HepG2 (cell line): ENCODE results near the gene RNF5. TPM values are rescaled to one million over a fixed set of nuclear protein-coding genes. Genes with fewer than 3 reads are reported as not detected.

Experiments
- ARID3A ChIP-seq: IDR thresholded peaks from 2 replicates; pipeline ENCODE4 v1.6.1; 2012; ENCODE audit warnings: low read depth, low read length, improper control_type of control experiment
- ARNTL ChIP-seq: sonication (generic); formaldehyde crosslinking; IDR thresholded peaks from 2 replicates; pipeline ENCODE4 v1.4.0; 2020; ENCODE audit warnings: mild to moderate bottlenecking, missing genetic modification reagents
- ATF1 ChIP-seq: IDR thresholded peaks from 2 replicates; pipeline ENCODE4 v1.6.1; 2016; ENCODE audit warnings: mild to moderate bottlenecking, control low read depth
- CAMTA2 ChIP-seq: sonication (generic); formaldehyde crosslinking; IDR thresholded peaks from 2 replicates; pipeline ENCODE4 v1.4.0; 2020; ENCODE audit warnings: mild to moderate bottlenecking, missing genetic modification reagents, borderline replicate concordance
- CREB1 ChIP-seq, 2 experiments: fragments of 450-650 bp in 1 of 2; IDR thresholded peaks; 2 replicates each; pipeline ENCODE4 v1.6.1; 2016 to 2017; ENCODE audit warnings: control low read depth in 1 of 2, mild to moderate bottlenecking in 1 of 2, missing compliant biosample characterization in 1 of 2, missing genetic modification characterization in 1 of 2
- DR1 ChIP-seq: sonication (generic); formaldehyde crosslinking; IDR thresholded peaks from 2 replicates; pipeline ENCODE4 v1.8.0; 2021; ENCODE audit warnings: mild to moderate bottlenecking, missing genetic modification reagents, inconsistent platforms
- ERF ChIP-seq: IDR thresholded peaks from 2 replicates; pipeline ENCODE4 v1.6.1; 2018; ENCODE audit warnings: missing biosample characterization, missing genetic modification reagents
- FOXA1 ChIP-seq, 2 experiments: fragments of 450-650 bp in 1 of 2; sonication (generic) in 1 of 2; formaldehyde crosslinking in 1 of 2; IDR thresholded peaks; 2 replicates each; pipeline versions ENCODE4 v1.4.0 to v1.6.1; 2016 to 2020; ENCODE audit warnings: missing genetic modification reagents in 1 of 2
- FOXK1 ChIP-seq: sonication (generic); formaldehyde crosslinking; IDR thresholded peaks from 2 replicates; pipeline ENCODE4 v1.4.0; 2020; ENCODE audit warnings: low read depth, missing genetic modification reagents, borderline replicate concordance
- GATAD2A ChIP-seq: IDR thresholded peaks from 2 replicates; pipeline ENCODE4 v1.6.1; 2016
- HMG20A ChIP-seq: IDR thresholded peaks from 2 replicates; pipeline ENCODE4 v1.6.1; 2016; ENCODE audit warnings: borderline replicate concordance
- MXD3 ChIP-seq: IDR thresholded peaks from 2 replicates; pipeline ENCODE4 v1.6.1; 2016; ENCODE audit warnings: mild to moderate bottlenecking, missing biosample characterization, missing genetic modification reagents
- NFIC ChIP-seq: IDR thresholded peaks from 2 replicates; pipeline ENCODE4 v1.6.1; 2012; ENCODE audit warnings: mild to moderate bottlenecking, low read length, inconsistent platforms
- NKX3-1 ChIP-seq: sonication (generic); formaldehyde crosslinking; IDR thresholded peaks from 2 replicates; pipeline ENCODE4 v1.5.0; 2020; ENCODE audit warnings: missing genetic modification reagents
- PATZ1 ChIP-seq: sonication (generic); formaldehyde crosslinking; IDR thresholded peaks from 2 replicates; pipeline ENCODE4 v1.4.0; 2020; ENCODE audit warnings: missing genetic modification reagents
- PHF5A ChIP-seq: IDR thresholded peaks from one replicate; pipeline ENCODE4 v1.6.1; 2018; ENCODE audit warnings: low read depth, missing genetic modification reagents; ENCODE audit not compliant: unreplicated experiment
- RARA ChIP-seq: IDR thresholded peaks from 2 replicates; pipeline ENCODE4 v1.6.1; 2016; ENCODE audit warnings: missing genetic modification reagents, missing compliant biosample characterization
- REPIN1 ChIP-seq: sonication (generic); formaldehyde crosslinking; IDR thresholded peaks from 2 replicates; pipeline ENCODE4 v1.8.0; 2022; ENCODE audit warnings: missing genetic modification reagents, low read depth, mild to moderate bottlenecking, borderline replicate concordance
- SMYD3 ChIP-seq: sonication (generic); formaldehyde crosslinking; IDR thresholded peaks from 2 replicates; pipeline ENCODE4 v1.8.1; 2023; ENCODE audit warnings: mild to moderate bottlenecking, missing genetic modification reagents
- TEAD3 ChIP-seq: optimal IDR thresholded peaks from 2 replicates; pipeline ENCODE3; 2016; ENCODE audit warnings: borderline replicate concordance
- ZBTB42 ChIP-seq: sonication (generic); formaldehyde crosslinking; IDR thresholded peaks from 2 replicates; pipeline ENCODE4 v1.5.0; 2020; ENCODE audit warnings: mild to moderate bottlenecking, missing genetic modification reagents
- ZNF180 ChIP-seq: sonication (generic); formaldehyde crosslinking; IDR thresholded peaks from 2 replicates; pipeline ENCODE4 v1.4.0; 2020; ENCODE audit warnings: low read depth, missing genetic modification reagents, borderline replicate concordance
- ZNF275 ChIP-seq: sonication (generic); formaldehyde crosslinking; IDR thresholded peaks from 2 replicates; pipeline ENCODE4 v1.8.0; 2022; ENCODE audit warnings: missing genetic modification reagents, mild to moderate bottlenecking, inconsistent platforms, borderline replicate concordance
- ZNF510 ChIP-seq: sonication (generic); formaldehyde crosslinking; IDR thresholded peaks from 2 replicates; pipeline ENCODE4 v1.4.0; 2020; ENCODE audit warnings: low read depth, mild to moderate bottlenecking, missing genetic modification reagents
- ZNF530 ChIP-seq: sonication (generic); formaldehyde crosslinking; IDR thresholded peaks from 2 replicates; pipeline ENCODE4 v1.5.0; 2020; ENCODE audit warnings: low read depth, mild to moderate bottlenecking, missing genetic modification reagents
- polyA plus RNA-seq, 8 experiments: library from polyadenylated mRNA; depleted of rRNA in 3 of 8; stranded (reverse) in 7 of 8; unstranded in 1 of 8; fragments of >200 nt; fragmentation: Illumina TruSeq in 4 of 8; extraction: Trizol in 4 of 8; gene quantifications; 2 replicates each; pipeline versions ENCODE4 v1.2.1 to v1.2.3, GENCODE V29; 2011 to 2016; ENCODE audit warnings: low read depth in 4 of 8, missing spikeins in 1 of 8, mixed read lengths in 1 of 8; ENCODE audit not compliant: insufficient read depth in 1 of 8
- total RNA-seq, 5 experiments: library from RNA; depleted of rRNA; stranded (reverse); fragments of >200 nt; fragmentation: Illumina TruSeq; extraction: Trizol; gene quantifications; 2 replicates each; pipeline ENCODE4 v1.2.3, GENCODE V29; 2016; ENCODE audit warnings: low read depth in 1 of 5

The RNF5 gene
- total and polyA plus RNA-seq, 2 of the 13 experiments (the other 11 are each of a cell fraction or from before 2014, with no cell fraction given), result 98.0 to 131 TPM

GRCh38 chr6:32177788-32178546 is at the start of gene RNF5 (continued):
- TF ChIP-seq MXD3 (CRISPR knock-in tag) (no peak), ZNF180 (CRISPR knock-in tag) (no peak), ERF (CRISPR knock-in tag) (peak; percentile 84), PHF5A (CRISPR knock-in tag) (peak; percentile 7), REPIN1 (CRISPR knock-in tag) (peak; percentile 69; the same call in 1 of the 2 replicates), ZBTB42 (CRISPR knock-in tag) (no peak), ZNF530 (no peak), ATF1 (CRISPR knock-in tag) (peak; percentile 88; the same call in 1 of the 2 replicates), NFIC (no peak), FOXK1 (peak; percentile 78), NKX3-1 (CRISPR knock-in tag) (no peak), GATAD2A (CRISPR knock-in tag) (no peak; the same call in 1 of the 2 replicates), ARNTL (no peak), SMYD3 (no peak), ARID3A (peak; percentile 74), FOXA1 (IDR thresholded peaks at IDR 0.05) (no peak), FOXA1 (CRISPR knock-in tag; IDR thresholded peaks at IDR 0.05) (peak; percentile 69), HMG20A (CRISPR knock-in tag) (0 out of 2 replicates have a peak, but pooled peaks have one; percentile 21), CAMTA2 (no peak), TEAD3 (CRISPR knock-in tag) (peak; percentile 8), PATZ1 (CRISPR knock-in tag) (peak; percentile 24; the same call in 1 of the 2 replicates), ZNF510 (CRISPR knock-in tag) (no peak), DR1 (CRISPR knock-in tag) (0 out of 2 replicates have a peak, but pooled peaks have one; percentile 5), RARA (CRISPR knock-in tag) (no peak), ZNF275 (CRISPR knock-in tag) (0 out of 2 replicates have a peak, but pooled peaks have one; percentile 5), CREB1 (IDR thresholded peaks at IDR 0.05) (peak; percentile 92), CREB1 (CRISPR knock-in tag; IDR thresholded peaks at IDR 0.05) (peak; percentile 93)
